Activated CD8-positive, alpha-beta T cell treated with anti-CD3 and anti-CD28 coated beads, Interleukin-2, amount 10 ng/mL, durations not matched to agents 7 days and 5 days (primary cell): ENCODE results near the gene NAA40. TPM values are rescaled to one million over a fixed set of nuclear protein-coding genes. Genes with fewer than 3 reads are reported as not detected.

Experiments used
- ATAC-seq: fragments of 150-1000 bp; cut with Tn5 transposase; one replicate; pipeline ENCODE4 v1.10.0; 2021; ENCODE audit warnings: moderate library complexity
- CTCF ChIA-PET: fragments of 350-600 bp; sonication (Branson Sonifier 250); formaldehyde crosslinking; loops from one replicate; lab custom pipeline; 2021; ENCODE audit warnings: antibody characterized with exemption; lab: Charles Lee
- POLR2A ChIA-PET: fragments of 350-600 bp; sonication (Branson Sonifier 250); formaldehyde crosslinking; loops from one replicate; lab custom pipeline; 2021; ENCODE audit warnings: antibody characterized with exemption; lab: Charles Lee
- DNase-seq: peaks from one replicate; pipeline ENCODE4 v3.0.0-alpha.2; 2020
- H3K27ac Mint-ChIP-seq: one replicate; pipeline ENCODE4 v1.8.0; 2021; ENCODE audit warnings: mild to moderate bottlenecking, mixed read lengths
- H3K27me3 Mint-ChIP-seq: one replicate; pipeline ENCODE4 v1.8.0; 2021; ENCODE audit warnings: low read depth, mixed read lengths
- H3K36me3 Mint-ChIP-seq: one replicate; pipeline ENCODE4 v1.8.0; 2021; ENCODE audit warnings: low read depth, mixed read lengths
- H3K4me1 Mint-ChIP-seq: one replicate; pipeline ENCODE4 v1.8.0; 2021; ENCODE audit warnings: low read depth, mixed read lengths
- H3K4me3 Mint-ChIP-seq: one replicate; pipeline ENCODE4 v1.8.0; 2021; ENCODE audit warnings: mild to moderate bottlenecking, mixed read lengths
- H3K9me3 Mint-ChIP-seq: one replicate; pipeline ENCODE4 v1.8.0; 2022; ENCODE audit warnings: mixed read lengths; ENCODE audit not compliant: insufficient read depth
- total RNA-seq, 2 experiments: library from RNA; stranded (reverse); gene quantifications; one replicate each; pipeline ENCODE4 v1.2.3, GENCODE V29; 2021

The NAA40 gene
- total RNA-seq, 2 experiments from 2014 or later, result 42.6 to 44.9 TPM

DNA sequence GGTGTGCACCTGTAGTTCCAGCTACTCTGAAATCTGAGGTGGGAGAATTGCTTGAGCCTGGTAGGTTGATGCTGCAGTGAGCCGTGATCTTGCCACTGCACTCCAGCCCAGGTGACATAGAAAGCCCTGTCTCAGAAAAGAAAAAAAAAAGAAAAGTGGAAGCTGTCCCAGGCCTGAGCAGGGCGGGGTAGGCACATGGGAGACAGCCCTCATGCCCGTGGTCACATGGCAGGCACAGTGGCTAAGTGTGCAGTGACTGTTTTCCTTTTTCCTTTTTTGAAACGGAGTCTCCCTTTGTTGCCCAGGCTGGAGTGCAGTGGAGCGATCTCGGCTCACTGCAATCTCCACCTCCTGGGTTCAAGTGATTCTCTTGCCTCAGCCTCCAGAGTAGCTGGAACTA is 55.2 kb downstream of the NAA40 start:
- DNase-seq (no peak), ATAC-seq (no peak)
- POLR2A ChIA-PET, result interaction anchor here (1.1 kb wide), 1 partner anchor 37 kb away, joined by 4 read pairs; no protein-coding TSS in a partner anchor
- Mint-ChIP-seq H3K9me3 (no peaks in the 10 kb centered on the region), H3K4me3 (no peak overlapping the region), H3K27me3 (no peaks in the 10 kb centered on the region), H3K27ac (peak overlapping the region; percentile 49), H3K4me1 (peaks cover 21% of the 10 kb centered on the region), H3K36me3 (peaks cover 59% of the 10 kb centered on the region)
- CTCF ChIA-PET, result interaction anchor here (1.1 kb wide), 1 partner anchor 151 kb away, joined by 4 read pairs; no protein-coding TSS in a partner anchor

DNA sequence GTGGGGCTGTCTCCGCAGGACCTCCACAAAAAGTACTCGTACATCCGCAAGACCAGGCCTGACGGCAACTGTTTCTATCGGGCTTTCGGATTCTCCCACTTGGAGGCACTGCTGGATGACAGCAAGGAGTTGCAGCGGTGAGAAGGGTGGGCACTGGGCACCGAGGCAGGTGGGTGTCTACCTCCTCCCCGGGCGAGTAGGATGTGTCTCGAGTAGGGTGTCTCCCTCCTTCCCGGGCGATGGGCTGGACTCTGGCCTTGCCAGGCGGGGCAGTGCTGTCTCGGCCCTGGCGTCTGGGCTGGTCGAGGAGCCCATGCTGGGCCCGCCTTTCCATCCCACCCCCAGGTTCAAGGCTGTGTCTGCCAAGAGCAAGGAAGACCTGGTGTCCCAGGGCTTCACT is 57.7 kb downstream of the NAA40 start:
- no peak for ATAC-seq
- H3K36me3 Mint-ChIP-seq, result peaks cover 41% of the 10 kb centered on the region
- CTCF ChIA-PET, result interaction anchor here (1.3 kb wide), 1 partner anchor 151 kb away, joined by 3 read pairs; no protein-coding TSS in a partner anchor

GRCh38 chr11:63997104-63997700 is 58.4 kb downstream of the NAA40 start:
- no peaks in the 10 kb centered on the region for H3K27me3 Mint-ChIP-seq
- DNase-seq (no peak), ATAC-seq (no peak)
- H3K4me1 Mint-ChIP-seq, result peaks cover 33% of the 10 kb centered on the region
- H3K4me3 Mint-ChIP-seq, result no peak overlapping the region
- H3K36me3 Mint-ChIP-seq, result peaks cover 36% of the 10 kb centered on the region
- H3K9me3 Mint-ChIP-seq, result no peaks in the 10 kb centered on the region
- ChIA-PET POLR2A (interaction anchor here (1.1 to 1.6 kb wide), 2 partner anchors 9 to 12 kb away, joined by 3 to 6 read pairs; no protein-coding TSS in a partner anchor), CTCF (no interaction called here)
- H3K27ac Mint-ChIP-seq, result no peak overlapping the region

More for the DNA sequence above, 57.7 kb downstream of the NAA40 start:
- no peak for DNase-seq
- Mint-ChIP-seq H3K27ac (no peak overlapping the region), H3K27me3 (no peaks in the 10 kb centered on the region), H3K9me3 (no peaks in the 10 kb centered on the region), H3K4me3 (no peak overlapping the region), H3K4me1 (peaks cover 26% of the 10 kb centered on the region)
- POLR2A ChIA-PET, result no interaction called here

GRCh38 chr11:63997801-63998337 is 59.1 kb downstream of the NAA40 start:
- no peaks in the 10 kb centered on the region for H3K27me3 Mint-ChIP-seq
- no peaks in the 10 kb centered on the region for H3K9me3 Mint-ChIP-seq
- peaks cover 32% of the 10 kb centered on the region for H3K4me1 Mint-ChIP-seq
- DNase-seq (no peak), ATAC-seq (no peak)
- no peak overlapping the region for H3K4me3 Mint-ChIP-seq
- POLR2A ChIA-PET, result interaction anchor here (1.1 to 1.6 kb wide), 2 partner anchors 10 to 12 kb away, joined by 3 to 6 read pairs; no protein-coding TSS in a partner anchor
- CTCF ChIA-PET, result no interaction called here
- H3K36me3 Mint-ChIP-seq, result peaks cover 36% of the 10 kb centered on the region
- H3K27ac Mint-ChIP-seq, result no peak overlapping the region

GRCh38 chr11:63998558-63999348 is 60.0 kb downstream of the NAA40 start:
- H3K9me3 Mint-ChIP-seq, result no peaks in the 10 kb centered on the region
- H3K27ac Mint-ChIP-seq, result no peak overlapping the region
- no peak overlapping the region for H3K4me3 Mint-ChIP-seq
- H3K36me3 Mint-ChIP-seq, result peaks cover 31% of the 10 kb centered on the region
- ChIA-PET POLR2A (interaction anchor here (0.5 to 1.6 kb wide), 4 partner anchors 10 to 341 kb away, joined by 3 to 6 read pairs (median 4); partner anchors contain the start of genes CCDC88B and OTUB1), CTCF (interaction anchor here (1.1 to 4.3 kb wide), 10 partner anchors 8 to 187 kb away, joined by 3 to 82 read pairs (median 9); partner anchors contain the start of genes OTUB1 and STIP1)
- no peaks in the 10 kb centered on the region for H3K27me3 Mint-ChIP-seq
- peaks cover 26% of the 10 kb centered on the region for H3K4me1 Mint-ChIP-seq
- DNase-seq, result no peak
- no peak for ATAC-seq

GRCh38 chr11:63999349-64000025 is 60.7 kb downstream of the NAA40 start:
- H3K27me3 Mint-ChIP-seq, result no peaks in the 10 kb centered on the region
- POLR2A ChIA-PET, result interaction anchor here (0.8 to 1.4 kb wide), 2 partner anchors 11 to 14 kb away, joined by 3 to 4 read pairs; partner anchors contain the start of gene OTUB1
- H3K4me3 Mint-ChIP-seq, result no peak overlapping the region
- DNase-seq (peak; percentile 42), ATAC-seq (peak; percentile 43)
- peaks cover 26% of the 10 kb centered on the region for H3K4me1 Mint-ChIP-seq
- no peak overlapping the region for H3K27ac Mint-ChIP-seq
- peaks cover 28% of the 10 kb centered on the region for H3K36me3 Mint-ChIP-seq
- no peaks in the 10 kb centered on the region for H3K9me3 Mint-ChIP-seq
- CTCF ChIA-PET, result interaction anchor here (0.6 to 4.3 kb wide), 19 partner anchors 9 to 979 kb away, joined by 3 to 82 read pairs (median 4); partner anchors contain the start of genes FERMT3, MACROD1, OTUB1 and PRDX5

GRCh38 chr11:64000026-64000739 is 61.4 kb downstream of the NAA40 start:
- H3K4me3 Mint-ChIP-seq, result no peak overlapping the region
- H3K36me3 Mint-ChIP-seq, result peaks cover 21% of the 10 kb centered on the region
- H3K27me3 Mint-ChIP-seq, result no peaks in the 10 kb centered on the region
- no peaks in the 10 kb centered on the region for H3K9me3 Mint-ChIP-seq
- ChIA-PET CTCF (interaction anchor here (0.6 to 4.3 kb wide), 37 partner anchors 9 to 979 kb away, joined by 3 to 82 read pairs (median 4); partner anchors contain the start of genes FERMT3, MACROD1, OTUB1 and PRDX5), POLR2A (interaction anchor here (0.8 to 1.4 kb wide), 3 partner anchors 12 to 148 kb away, joined by 3 to 4 read pairs (median 3); partner anchors contain the start of gene OTUB1)
- peaks cover 26% of the 10 kb centered on the region for H3K4me1 Mint-ChIP-seq
- no peak overlapping the region for H3K27ac Mint-ChIP-seq
- DNase-seq, result peak; percentile 76
- peak; percentile 85 for ATAC-seq

DNA sequence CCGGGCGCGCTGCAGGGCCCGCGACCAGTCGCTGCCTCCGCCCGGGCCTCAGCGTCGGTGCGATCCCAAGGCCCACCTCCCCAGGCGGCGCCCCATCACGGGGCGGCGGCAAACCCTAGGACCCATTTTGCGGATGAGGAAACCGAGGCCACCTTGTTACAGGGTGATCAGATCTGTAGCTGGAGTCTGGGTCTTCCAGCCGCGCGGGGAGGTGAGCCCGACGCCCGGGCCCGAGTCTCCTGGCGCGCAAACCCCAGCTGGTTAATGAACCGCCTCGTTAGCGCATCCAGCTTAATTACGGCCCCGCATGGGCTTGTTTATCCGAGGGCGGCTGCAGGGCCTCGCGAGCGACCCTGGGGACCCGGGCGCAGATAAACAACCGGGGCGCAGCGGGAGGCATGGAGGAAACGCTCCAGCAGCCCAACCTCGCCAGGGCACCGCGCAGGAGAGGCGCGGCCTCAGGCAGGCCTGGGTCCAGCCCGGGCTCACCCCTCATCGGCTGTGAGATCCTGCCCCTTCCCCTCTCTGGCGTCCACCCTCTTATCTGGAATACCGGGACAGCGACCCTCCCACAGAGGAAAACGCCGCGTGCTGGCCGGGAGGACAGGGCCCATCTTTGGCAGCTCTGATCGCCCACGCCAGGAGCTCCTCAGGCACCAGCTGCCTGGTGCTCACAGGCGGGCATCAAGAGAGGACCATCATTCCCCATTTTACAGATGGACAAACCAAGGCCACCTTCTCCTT is 62.1 kb downstream of the NAA40 start:
- H3K4me1 Mint-ChIP-seq, result peaks cover 24% of the 10 kb centered on the region
- no peak overlapping the region for H3K27ac Mint-ChIP-seq
- H3K9me3 Mint-ChIP-seq, result no peaks in the 10 kb centered on the region
- H3K36me3 Mint-ChIP-seq, result peaks cover 18% of the 10 kb centered on the region
- ChIA-PET POLR2A (interaction anchor here (0.8 to 0.9 kb wide), 3 partner anchors 12 to 147 kb away, joined by 3 to 5 read pairs (median 3); no protein-coding TSS in a partner anchor), CTCF (interaction anchor here (0.8 to 4.3 kb wide), 31 partner anchors 10 to 319 kb away, joined by 3 to 82 read pairs (median 4); partner anchors contain the start of genes FERMT3, MACROD1, OTUB1 and PRDX5)
- H3K4me3 Mint-ChIP-seq, result peak overlapping the region; percentile 18
- ATAC-seq, result no peak
- H3K27me3 Mint-ChIP-seq, result no peaks in the 10 kb centered on the region
- DNase-seq, result no peak

DNA sequence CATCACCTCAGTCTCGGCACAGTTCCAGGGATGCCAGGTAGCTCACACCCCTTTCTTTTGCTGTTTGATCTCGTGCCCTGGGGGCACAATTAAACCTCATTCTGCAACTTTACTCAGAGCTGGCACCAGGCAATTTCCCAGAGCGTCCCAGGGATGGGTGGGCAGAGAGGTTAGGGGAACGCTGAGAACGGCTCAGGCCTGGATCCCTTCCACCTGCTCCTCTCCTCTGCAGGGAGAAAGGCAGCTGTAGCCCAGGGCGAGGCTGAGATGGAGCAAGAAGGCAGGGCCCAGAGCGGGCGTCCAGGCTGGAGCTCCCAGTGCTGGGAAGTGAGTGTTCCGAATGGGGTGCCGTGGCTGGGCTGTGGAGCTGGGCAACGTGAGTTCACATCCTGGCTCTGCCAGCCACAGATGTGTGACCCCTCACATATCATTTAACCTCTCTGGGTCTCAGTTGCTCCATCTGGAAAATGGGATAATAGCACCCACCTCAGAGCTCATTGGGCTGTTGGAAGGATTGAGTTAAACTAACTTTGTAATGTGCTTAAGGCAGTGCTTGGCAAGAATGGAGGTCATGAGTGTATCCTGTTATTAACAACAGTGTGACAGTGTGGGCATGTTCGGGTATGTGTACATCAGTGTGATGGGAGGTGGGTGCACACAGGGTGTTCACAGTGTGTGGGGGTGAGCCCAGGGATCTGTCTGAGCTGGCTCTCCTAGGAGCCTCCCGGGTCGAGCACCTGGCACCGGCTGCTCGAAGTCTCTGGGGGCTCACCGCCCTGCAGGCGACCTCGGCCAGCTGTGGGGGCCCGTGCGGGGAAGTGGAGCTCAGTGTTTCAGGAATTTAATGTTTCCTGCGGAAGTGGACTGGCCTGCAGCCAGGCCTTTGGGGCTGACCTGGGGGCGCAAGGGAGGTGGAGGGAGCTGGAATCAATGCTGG is 63.0 kb downstream of the NAA40 start:
- ATAC-seq, result no peak
- no peaks in the 10 kb centered on the region for H3K9me3 Mint-ChIP-seq
- H3K4me3 Mint-ChIP-seq, result no peak overlapping the region
- no peak overlapping the region for H3K27ac Mint-ChIP-seq
- H3K36me3 Mint-ChIP-seq, result peaks cover 16% of the 10 kb centered on the region
- CTCF ChIA-PET, result interaction anchor here (0.5 to 4.3 kb wide), 18 partner anchors 11 to 385 kb away, joined by 3 to 82 read pairs (median 4); partner anchors contain the start of genes PRDX5 and TRMT112
- POLR2A ChIA-PET, result interaction anchor here (0.6 to 0.9 kb wide), 3 partner anchors 13 to 180 kb away, joined by 3 to 5 read pairs (median 3); no protein-coding TSS in a partner anchor
- H3K27me3 Mint-ChIP-seq, result peaks cover 7% of the 10 kb centered on the region
- H3K4me1 Mint-ChIP-seq, result peaks cover 24% of the 10 kb centered on the region
- no peak for DNase-seq
